Ishikawa (cell line): ENCODE data around the gene STIM1.

Experiments used
- CEBPB ChIP-seq: IDR thresholded peaks from 2 replicates; pipeline ENCODE4 v1.6.1; 2012
- CREB1 ChIP-seq: IDR thresholded peaks from 2 replicates; pipeline ENCODE4 v1.6.1; 2012; ENCODE audit warnings: low read depth
- EGR1 ChIP-seq: IDR thresholded peaks from 2 replicates; pipeline ENCODE4 v1.6.1; 2012
- EP300 ChIP-seq: IDR thresholded peaks from 2 replicates; pipeline ENCODE4 v1.6.1; 2012; ENCODE audit warnings: borderline replicate concordance
- FOXM1 ChIP-seq: IDR thresholded peaks from 2 replicates; pipeline ENCODE4 v1.6.1; 2012; ENCODE audit warnings: low read depth, borderline replicate concordance
- MAX ChIP-seq: IDR thresholded peaks from 2 replicates; pipeline ENCODE4 v1.6.1; 2012
- NFIC ChIP-seq: IDR thresholded peaks from 2 replicates; pipeline ENCODE4 v1.6.1; 2012
- RAD21 ChIP-seq: IDR thresholded peaks from 2 replicates; pipeline ENCODE4 v1.6.1; 2012; ENCODE audit warnings: low read depth
- REST ChIP-seq: IDR thresholded peaks from 2 replicates; pipeline ENCODE4 v1.6.1; 2012; ENCODE audit warnings: low read depth, mild to moderate bottlenecking
- TAF1 ChIP-seq: IDR thresholded peaks from 2 replicates; pipeline ENCODE4 v1.6.1; 2012; ENCODE audit warnings: low read depth, mild to moderate bottlenecking
- TCF12 ChIP-seq: IDR thresholded peaks from 2 replicates; pipeline ENCODE4 v1.6.1; 2012; ENCODE audit warnings: low read depth
- TEAD4 ChIP-seq: IDR thresholded peaks from 2 replicates; pipeline ENCODE4 v1.6.1; 2012
- USF1 ChIP-seq: IDR thresholded peaks from 2 replicates; pipeline ENCODE4 v1.6.1; 2012
- YY1 ChIP-seq: IDR thresholded peaks from 2 replicates; pipeline ENCODE4 v1.6.1; 2012; ENCODE audit warnings: low read depth
- ZBTB7A ChIP-seq: IDR thresholded peaks from 2 replicates; pipeline ENCODE4 v1.6.1; 2012; ENCODE audit warnings: low read depth

The STIM1 gene

GRCh38 chr11:4065601-4066377, 210.3 kb downstream of the STIM1 start:
- no peak for TF ChIP-seq TEAD4
- no peak for TF ChIP-seq EP300

- TF ChIP-seq ZBTB7A (no peak), EGR1 (no peak), TCF12 (no peak), CEBPB (no peak)
Measured at GRCh38 chr11:4066910-4067309, 211.4 kb downstream of the STIM1 start.

- TF ChIP-seq TAF1 = no peak
- no peak for TF ChIP-seq MAX
Measured at GRCh38 chr11:4068962-4069361, 213.5 kb downstream of the STIM1 start.

GRCh38 chr11:4071325-4071724, 215.9 kb downstream of the STIM1 start:
- TF ChIP-seq ZBTB7A (no peak), TAF1 (no peak), EP300 (no peak), CREB1 (no peak), NFIC (no peak), EGR1 (no peak), TCF12 (no peak), MAX (no peak), REST (no peak), RAD21 (no peak)

GRCh38 chr11:4071914-4072313, 216.4 kb downstream of the STIM1 start:
- no peak for TF ChIP-seq REST
- no peak for TF ChIP-seq TCF12
- TF ChIP-seq CEBPB = no peak
- no peak for TF ChIP-seq ZBTB7A
- no peak for TF ChIP-seq NFIC
- no peak for TF ChIP-seq YY1
- TF ChIP-seq EGR1 = no peak
- TF ChIP-seq MAX = no peak
- TF ChIP-seq TAF1 = no peak
- no peak for TF ChIP-seq FOXM1
- no peak for TF ChIP-seq RAD21
- TF ChIP-seq CREB1 = no peak
- TF ChIP-seq TEAD4 = no peak
- TF ChIP-seq USF1 = no peak
- TF ChIP-seq EP300 = no peak

GRCh38 chr11:4072668-4073285, 217.3 kb downstream of the STIM1 start:
- peak; percentile 97 for TF ChIP-seq RAD21
- TF ChIP-seq YY1 = peak; percentile 86
- TF ChIP-seq MAX = no peak

- TF ChIP-seq REST = no peak
- no peak for TF ChIP-seq CREB1
- TF ChIP-seq USF1 = no peak
- TF ChIP-seq RAD21 = no peak
- no peak for TF ChIP-seq TCF12
Measured at GRCh38 chr11:4074266-4074665, 218.8 kb downstream of the STIM1 start.
